Measurements from ENCODE around the gene DNPEP.
"Not testable (repeated sequence)": the region's sequence is repeated elsewhere in the genome, so short reads cannot be mapped to it uniquely, and the experiment has no call there.

Gene DNPEP

GRCh38 chr2:219419331-219420197 is 31.9 kb upstream of the DNPEP start:
- DNase-seq (ENCODE audit: low spot score): no peak

- no peak for DNase-seq (ENCODE audit: low spot score)
Measured at GRCh38 chr2:219419012-219419324, 31.3 kb upstream of the DNPEP start.

- no peak for DNase-seq (ENCODE audit: low spot score)
Measured at GRCh38 chr2:219418155-219419011, 30.7 kb upstream of the DNPEP start, which contains the start of gene DES. DES (plus strand) TSS chr2:219418377; CDS start chr2:219418463, 86 bp downstream.

GRCh38 chr2:219417374-219417773 is 29.7 kb upstream of the DNPEP start:
- no peak for DNase-seq (ENCODE audit: low spot score)

GRCh38 chr2:219416938-219417337 is 29.2 kb upstream of the DNPEP start:
- no peak for DNase-seq (ENCODE audit: low spot score)

- DNase-seq (ENCODE audit: low spot score): no peak
Measured at GRCh38 chr2:219416235-219416602, 28.5 kb upstream of the DNPEP start.

- DNase-seq (ENCODE audit: low spot score): no peak
Measured at GRCh38 chr2:219415580-219416234, 28.0 kb upstream of the DNPEP start.

- no peak for DNase-seq (ENCODE audit: low spot score)
Measured at GRCh38 chr2:219414857-219415256, 27.1 kb upstream of the DNPEP start.

- no peak for DNase-seq (ENCODE audit: low spot score)
Measured at GRCh38 chr2:219410390-219410789, 22.7 kb upstream of the DNPEP start.

- DNase-seq (ENCODE audit: low spot score): no peak
Measured at GRCh38 chr2:219409619-219410018, 21.9 kb upstream of the DNPEP start.

- no peak for DNase-seq (ENCODE audit: low spot score)
Measured at GRCh38 chr2:219408631-219409030, 20.9 kb upstream of the DNPEP start.

- no peak for DNase-seq (ENCODE audit: low spot score)
Measured at GRCh38 chr2:219408204-219408603, 20.5 kb upstream of the DNPEP start.

- not testable (repeated sequence) for DNase-seq (ENCODE audit: low spot score)
Measured at GRCh38 chr2:219407343-219407742, 19.6 kb upstream of the DNPEP start.

GRCh38 chr2:219406861-219407230 is 19.1 kb upstream of the DNPEP start:
- DNase-seq (ENCODE audit: low spot score): no peak

- no peak for DNase-seq (ENCODE audit: low spot score)
Measured at GRCh38 chr2:219405958-219406860, 18.5 kb upstream of the DNPEP start.

GRCh38 chr2:219405451-219405850 is 17.7 kb upstream of the DNPEP start:
- no peak for DNase-seq (ENCODE audit: low spot score)

- no peak for DNase-seq (ENCODE audit: low spot score)
Measured at GRCh38 chr2:219404954-219405353, 17.2 kb upstream of the DNPEP start.

GRCh38 chr2:219404291-219404910 is 16.7 kb upstream of the DNPEP start:
- no peak for DNase-seq (ENCODE audit: low spot score)

- no peak for DNase-seq (ENCODE audit: low spot score)
Measured at GRCh38 chr2:219403861-219404260, 16.1 kb upstream of the DNPEP start.

GRCh38 chr2:219402665-219403515 is 15.2 kb upstream of the DNPEP start:
- DNase-seq (ENCODE audit: low spot score): peak; percentile 64
